Fibroblast of mammary gland (primary cell): ENCODE data around the gene KCNQ1.

Experiments used
- DNase-seq: peaks from one replicate; pipeline ENCODE4 v3.0.0-alpha.2; 2010; ENCODE audit warnings: low read depth
- H3K4me3 ChIP-seq: 2 replicates; pipeline ENCODE4 v1.5.1; 2011; ENCODE audit warnings: low read depth, mild to moderate bottlenecking, low read length, moderate library complexity; ENCODE audit not compliant: control insufficient read depth
- TF ChIP-seq, protein P1 (sequence below): conservative IDR thresholded peaks from 2 replicates; pipeline ENCODE4 v1.5.1; 2011; ENCODE audit warnings: low read depth, low read length, inconsistent platforms; ENCODE audit not compliant: control insufficient read depth, insufficient read depth

Gene KCNQ1

GRCh38 chr11:2570211-2570811 is 125.5 kb downstream of the KCNQ1 start:
- no peak overlapping the region for H3K4me3 ChIP-seq
- no peak for DNase-seq
- TF ChIP-seq, protein P1, sequence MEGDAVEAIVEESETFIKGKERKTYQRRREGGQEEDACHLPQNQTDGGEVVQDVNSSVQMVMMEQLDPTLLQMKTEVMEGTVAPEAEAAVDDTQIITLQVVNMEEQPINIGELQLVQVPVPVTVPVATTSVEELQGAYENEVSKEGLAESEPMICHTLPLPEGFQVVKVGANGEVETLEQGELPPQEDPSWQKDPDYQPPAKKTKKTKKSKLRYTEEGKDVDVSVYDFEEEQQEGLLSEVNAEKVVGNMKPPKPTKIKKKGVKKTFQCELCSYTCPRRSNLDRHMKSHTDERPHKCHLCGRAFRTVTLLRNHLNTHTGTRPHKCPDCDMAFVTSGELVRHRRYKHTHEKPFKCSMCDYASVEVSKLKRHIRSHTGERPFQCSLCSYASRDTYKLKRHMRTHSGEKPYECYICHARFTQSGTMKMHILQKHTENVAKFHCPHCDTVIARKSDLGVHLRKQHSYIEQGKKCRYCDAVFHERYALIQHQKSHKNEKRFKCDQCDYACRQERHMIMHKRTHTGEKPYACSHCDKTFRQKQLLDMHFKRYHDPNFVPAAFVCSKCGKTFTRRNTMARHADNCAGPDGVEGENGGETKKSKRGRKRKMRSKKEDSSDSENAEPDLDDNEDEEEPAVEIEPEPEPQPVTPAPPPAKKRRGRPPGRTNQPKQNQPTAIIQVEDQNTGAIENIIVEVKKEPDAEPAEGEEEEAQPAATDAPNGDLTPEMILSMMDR = no peak

GRCh38 chr11:2570841-2571597 is 126.2 kb downstream of the KCNQ1 start:
- no peak overlapping the region for H3K4me3 ChIP-seq
- TF ChIP-seq, protein P1 = no peak
- DNase-seq = no peak

GRCh38 chr11:2571598-2572281 is 126.9 kb downstream of the KCNQ1 start:
- DNase-seq = no peak
- TF ChIP-seq, protein P1 = no peak
- H3K4me3 ChIP-seq = no peak overlapping the region

- DNase-seq = no peak
- TF ChIP-seq, protein P1 = no peak
- no peak overlapping the region for H3K4me3 ChIP-seq
Measured at GRCh38 chr11:2572491-2573239, 127.9 kb downstream of the KCNQ1 start.

DNA sequence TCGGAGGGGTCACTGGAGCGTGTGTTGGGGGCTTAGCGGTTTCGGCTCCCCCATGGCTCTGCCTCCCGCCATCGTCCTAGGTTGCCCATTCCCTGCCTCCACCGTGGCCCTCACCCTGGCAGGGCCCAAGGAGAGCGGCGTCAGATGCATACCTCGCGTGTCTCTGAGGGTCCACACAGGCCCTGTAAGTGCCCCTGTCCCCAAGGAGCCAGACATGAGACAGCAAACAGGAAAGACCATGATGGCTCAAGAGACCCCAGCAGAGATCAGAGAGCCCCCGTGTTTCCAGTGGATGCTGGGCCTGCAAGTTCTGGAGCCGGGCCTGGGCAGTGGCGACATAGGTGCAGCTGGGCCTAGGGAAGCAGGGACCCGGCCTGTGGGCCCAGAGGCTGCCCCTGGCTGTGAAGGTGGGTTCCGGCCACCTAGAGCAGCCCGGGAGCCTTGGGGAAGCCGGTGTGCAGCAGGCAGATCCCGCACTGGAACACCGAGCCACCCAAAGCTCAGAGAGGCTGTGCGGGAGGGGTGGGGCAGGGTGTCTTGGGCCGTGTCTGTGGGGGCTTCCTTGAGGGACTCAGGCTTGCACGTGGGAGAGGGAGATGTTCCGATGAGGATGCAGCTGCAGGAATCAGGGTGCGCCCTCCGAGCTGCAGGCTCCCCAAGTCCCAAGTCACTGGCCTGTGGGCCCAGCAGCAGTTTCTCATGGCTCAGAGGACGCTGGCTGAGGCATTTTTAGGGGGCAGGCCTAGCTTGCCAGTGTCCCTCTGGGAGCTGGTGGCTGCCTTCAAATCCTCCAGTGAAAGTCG is 128.6 kb downstream of the KCNQ1 start:
- no peak for DNase-seq
- TF ChIP-seq, protein P1 = no peak
- H3K4me3 ChIP-seq = no peak overlapping the region
